Measurements from ENCODE around the gene TMLHE.
"Not testable (repeated sequence)": the region's sequence is repeated elsewhere in the genome, so short reads cannot be mapped to it uniquely, and the experiment has no call there.

The TMLHE gene
- total RNA-seq = 7.0 to 10.5 (median 7.8) reads per million in 3 donors

- Histone ChIP-seq H3K4me3 (ENCODE audit: insufficient read depth, low read depth, low read length, poor library complexity, severe bottlenecking) (peak within 1 kb of the TSS; percentile 72), H3K4me1 (ENCODE audit: control insufficient read depth, insufficient read depth, low read length, poor library complexity, severe bottlenecking) (peaks cover 3% of the 10 kb centered on the region), H3K9me3 (ENCODE audit: control insufficient read depth, low read length) (no peaks in the 10 kb centered on the region), H3K27ac (ENCODE audit: insufficient read depth, low read length, poor library complexity, severe bottlenecking) (peak within 1 kb of the TSS; percentile 85), H3K27me3 (replicated peaks; ENCODE audit: control insufficient read depth, insufficient read depth, low read length, poor library complexity, severe bottlenecking) (no peaks in the 10 kb centered on the region), H3K36me3 (ENCODE audit: control insufficient read depth, insufficient read depth, low read length) (no peaks in the 10 kb centered on the region)
- peak; percentile 0 to 33 (median 16) for DNase-seq
Measured at GRCh38 chrX:155612312-155613224, at the start of gene TMLHE, which contains the start of gene SPRY3. Gene TMLHE, minus strand, starts transcription at chrX:155612952. Its CDS starts 67,676 bp downstream, at chrX:155545276. Gene SPRY3, plus strand, starts transcription at chrX:155612586.

- H3K4me3 ChIP-seq (ENCODE audit: insufficient read depth, low read depth, low read length, poor library complexity, severe bottlenecking) = no peak overlapping the region
- H3K27me3 ChIP-seq (replicated peaks; ENCODE audit: control insufficient read depth, insufficient read depth, low read length, poor library complexity, severe bottlenecking) = no peaks in the 10 kb centered on the region
- H3K4me1 ChIP-seq (ENCODE audit: control insufficient read depth, insufficient read depth, low read length, poor library complexity, severe bottlenecking) = no peaks in the 10 kb centered on the region
- DNase-seq = no peak
- no peaks in the 10 kb centered on the region for H3K36me3 ChIP-seq (ENCODE audit: control insufficient read depth, insufficient read depth, low read length)
- no peak overlapping the region for H3K27ac ChIP-seq (ENCODE audit: insufficient read depth, low read length, poor library complexity, severe bottlenecking)
- H3K9me3 ChIP-seq (ENCODE audit: control insufficient read depth, low read length) = no peaks in the 10 kb centered on the region
Measured at GRCh38 chrX:155662282-155662681, 49.5 kb upstream of the TMLHE start.

- Histone ChIP-seq H3K36me3 (ENCODE audit: control insufficient read depth, insufficient read depth, low read length) (no peaks in the 10 kb centered on the region), H3K4me1 (ENCODE audit: control insufficient read depth, insufficient read depth, low read length, poor library complexity, severe bottlenecking) (no peaks in the 10 kb centered on the region), H3K4me3 (ENCODE audit: insufficient read depth, low read depth, low read length, poor library complexity, severe bottlenecking) (no peak overlapping the region), H3K27me3 (replicated peaks; ENCODE audit: control insufficient read depth, insufficient read depth, low read length, poor library complexity, severe bottlenecking) (no peaks in the 10 kb centered on the region), H3K9me3 (ENCODE audit: control insufficient read depth, low read length) (no peaks in the 10 kb centered on the region), H3K27ac (ENCODE audit: insufficient read depth, low read length, poor library complexity, severe bottlenecking) (no peak overlapping the region)
- DNase-seq = no peak
Measured at GRCh38 chrX:155645180-155645579, 32.4 kb upstream of the TMLHE start.

- no peak overlapping the region for H3K27ac ChIP-seq (ENCODE audit: insufficient read depth, low read length, poor library complexity, severe bottlenecking)
- no peak overlapping the region for H3K4me3 ChIP-seq (ENCODE audit: insufficient read depth, low read depth, low read length, poor library complexity, severe bottlenecking)
- H3K4me1 ChIP-seq (ENCODE audit: control insufficient read depth, insufficient read depth, low read length, poor library complexity, severe bottlenecking) = no peaks in the 10 kb centered on the region
- no peak for DNase-seq
- H3K27me3 ChIP-seq (replicated peaks; ENCODE audit: control insufficient read depth, insufficient read depth, low read length, poor library complexity, severe bottlenecking) = no peaks in the 10 kb centered on the region
- no peaks in the 10 kb centered on the region for H3K9me3 ChIP-seq (ENCODE audit: control insufficient read depth, low read length)
- H3K36me3 ChIP-seq (ENCODE audit: control insufficient read depth, insufficient read depth, low read length) = no peaks in the 10 kb centered on the region
Measured at GRCh38 chrX:155643240-155643639, 30.5 kb upstream of the TMLHE start.

GRCh38 chrX:155641371-155641770, 28.6 kb upstream of the TMLHE start:
- H3K4me1 ChIP-seq (ENCODE audit: control insufficient read depth, insufficient read depth, low read length, poor library complexity, severe bottlenecking); DNase-seq; H3K4me3 ChIP-seq (ENCODE audit: insufficient read depth, low read depth, low read length, poor library complexity, severe bottlenecking); H3K36me3 ChIP-seq (ENCODE audit: control insufficient read depth, insufficient read depth, low read length); H3K27me3 ChIP-seq (replicated peaks; ENCODE audit: control insufficient read depth, insufficient read depth, low read length, poor library complexity, severe bottlenecking); H3K9me3 ChIP-seq (ENCODE audit: control insufficient read depth, low read length); H3K27ac ChIP-seq (ENCODE audit: insufficient read depth, low read length, poor library complexity, severe bottlenecking): not testable (repeated sequence)

GRCh38 chrX:155637714-155638113, 25.0 kb upstream of the TMLHE start:
- no peaks in the 10 kb centered on the region for H3K27me3 ChIP-seq (replicated peaks; ENCODE audit: control insufficient read depth, insufficient read depth, low read length, poor library complexity, severe bottlenecking)
- H3K4me1 ChIP-seq (ENCODE audit: control insufficient read depth, insufficient read depth, low read length, poor library complexity, severe bottlenecking) = no peaks in the 10 kb centered on the region
- H3K36me3 ChIP-seq (ENCODE audit: control insufficient read depth, insufficient read depth, low read length) = no peaks in the 10 kb centered on the region
- DNase-seq = no peak
- no peaks in the 10 kb centered on the region for H3K9me3 ChIP-seq (ENCODE audit: control insufficient read depth, low read length)
- no peak overlapping the region for H3K4me3 ChIP-seq (ENCODE audit: insufficient read depth, low read depth, low read length, poor library complexity, severe bottlenecking)
- no peak overlapping the region for H3K27ac ChIP-seq (ENCODE audit: insufficient read depth, low read length, poor library complexity, severe bottlenecking)

GRCh38 chrX:155635019-155635418, 22.3 kb upstream of the TMLHE start:
- not testable (repeated sequence) for H3K4me3 ChIP-seq (ENCODE audit: insufficient read depth, low read depth, low read length, poor library complexity, severe bottlenecking); H3K4me1 ChIP-seq (ENCODE audit: control insufficient read depth, insufficient read depth, low read length, poor library complexity, severe bottlenecking); H3K36me3 ChIP-seq (ENCODE audit: control insufficient read depth, insufficient read depth, low read length); H3K27ac ChIP-seq (ENCODE audit: insufficient read depth, low read length, poor library complexity, severe bottlenecking); DNase-seq; H3K27me3 ChIP-seq (replicated peaks; ENCODE audit: control insufficient read depth, insufficient read depth, low read length, poor library complexity, severe bottlenecking); H3K9me3 ChIP-seq (ENCODE audit: control insufficient read depth, low read length)

GRCh38 chrX:155632431-155633100, 19.8 kb upstream of the TMLHE start:
- H3K4me1 ChIP-seq (ENCODE audit: control insufficient read depth, insufficient read depth, low read length, poor library complexity, severe bottlenecking) = no peaks in the 10 kb centered on the region
- H3K27me3 ChIP-seq (replicated peaks; ENCODE audit: control insufficient read depth, insufficient read depth, low read length, poor library complexity, severe bottlenecking) = no peaks in the 10 kb centered on the region
- H3K4me3 ChIP-seq (ENCODE audit: insufficient read depth, low read depth, low read length, poor library complexity, severe bottlenecking) = peak overlapping the region; percentile 2
- no peak for DNase-seq
- H3K27ac ChIP-seq (ENCODE audit: insufficient read depth, low read length, poor library complexity, severe bottlenecking) = no peak overlapping the region
- H3K9me3 ChIP-seq (ENCODE audit: control insufficient read depth, low read length) = no peaks in the 10 kb centered on the region
- H3K36me3 ChIP-seq (ENCODE audit: control insufficient read depth, insufficient read depth, low read length) = no peaks in the 10 kb centered on the region

GRCh38 chrX:155620110-155620509, 7.4 kb upstream of the TMLHE start:
- H3K36me3 ChIP-seq (ENCODE audit: control insufficient read depth, insufficient read depth, low read length); H3K4me3 ChIP-seq (ENCODE audit: insufficient read depth, low read depth, low read length, poor library complexity, severe bottlenecking); H3K27me3 ChIP-seq (replicated peaks; ENCODE audit: control insufficient read depth, insufficient read depth, low read length, poor library complexity, severe bottlenecking); H3K9me3 ChIP-seq (ENCODE audit: control insufficient read depth, low read length); H3K4me1 ChIP-seq (ENCODE audit: control insufficient read depth, insufficient read depth, low read length, poor library complexity, severe bottlenecking); DNase-seq; H3K27ac ChIP-seq (ENCODE audit: insufficient read depth, low read length, poor library complexity, severe bottlenecking): not testable (repeated sequence)

- Histone ChIP-seq H3K4me3 (ENCODE audit: insufficient read depth, low read depth, low read length, poor library complexity, severe bottlenecking) (no peak overlapping the region), H3K27me3 (replicated peaks; ENCODE audit: control insufficient read depth, insufficient read depth, low read length, poor library complexity, severe bottlenecking) (no peaks in the 10 kb centered on the region), H3K4me1 (ENCODE audit: control insufficient read depth, insufficient read depth, low read length, poor library complexity, severe bottlenecking) (peaks cover 3% of the 10 kb centered on the region), H3K9me3 (ENCODE audit: control insufficient read depth, low read length) (no peaks in the 10 kb centered on the region), H3K36me3 (ENCODE audit: control insufficient read depth, insufficient read depth, low read length) (no peaks in the 10 kb centered on the region), H3K27ac (ENCODE audit: insufficient read depth, low read length, poor library complexity, severe bottlenecking) (no peak overlapping the region)
- DNase-seq = no peak
Measured at GRCh38 chrX:155615938-155616337, 3.2 kb upstream of the TMLHE start.

Measured in effector memory CD4-positive, alpha-beta T cell (primary cell).